ENCODE measurements around the gene CD68.

CD68 gene

GRCh38 chr17:7579001-7579833, at the start of gene CD68:
Gene CD68 (plus strand): TSS chr17:7579638. CDS start chr17:7579678, 40 bp downstream.
- no peak for TF ChIP-seq CTCF (IDR thresholded peaks at IDR 0.05; ENCODE audit: control insufficient read depth, insufficient read depth, low read depth, low read length, missing control alignments)
- peak within 1 kb of the TSS; percentile 15 for H3K4me3 ChIP-seq (ENCODE audit: control insufficient read depth, low read depth, low read length)
- peak; percentile 70 for DNase-seq (ENCODE audit: low read depth)

GRCh38 chr17:7530023-7530900, 49.2 kb upstream of the CD68 start:
- DNase-seq (ENCODE audit: low read depth): no peak
- no peak overlapping the region for H3K4me3 ChIP-seq (ENCODE audit: control insufficient read depth, low read depth, low read length)
- TF ChIP-seq CTCF (IDR thresholded peaks at IDR 0.05; ENCODE audit: control insufficient read depth, insufficient read depth, low read depth, low read length, missing control alignments): no peak

GRCh38 chr17:7538050-7538449, 41.4 kb upstream of the CD68 start:
- TF ChIP-seq CTCF (IDR thresholded peaks at IDR 0.05; ENCODE audit: control insufficient read depth, insufficient read depth, low read depth, low read length, missing control alignments): no peak
- no peak for DNase-seq (ENCODE audit: low read depth)
- no peak overlapping the region for H3K4me3 ChIP-seq (ENCODE audit: control insufficient read depth, low read depth, low read length)

GRCh38 chr17:7538891-7539545, 40.4 kb upstream of the CD68 start:
- H3K4me3 ChIP-seq (ENCODE audit: control insufficient read depth, low read depth, low read length): no peak overlapping the region
- no peak for DNase-seq (ENCODE audit: low read depth)
- no peak for TF ChIP-seq CTCF (IDR thresholded peaks at IDR 0.05; ENCODE audit: control insufficient read depth, insufficient read depth, low read depth, low read length, missing control alignments)

GRCh38 chr17:7541074-7541621, 38.3 kb upstream of the CD68 start:
- no peak for DNase-seq (ENCODE audit: low read depth)
- no peak for TF ChIP-seq CTCF (IDR thresholded peaks at IDR 0.05; ENCODE audit: control insufficient read depth, insufficient read depth, low read depth, low read length, missing control alignments)
- no peak overlapping the region for H3K4me3 ChIP-seq (ENCODE audit: control insufficient read depth, low read depth, low read length)

- TF ChIP-seq CTCF (IDR thresholded peaks at IDR 0.05; ENCODE audit: control insufficient read depth, insufficient read depth, low read depth, low read length, missing control alignments): no peak
Observed at GRCh38 chr17:7544911-7545310, 34.5 kb upstream of the CD68 start.

More at GRCh38 chr17:7544911-7545310, 34.5 kb upstream of the CD68 start:
- no peak overlapping the region for H3K4me3 ChIP-seq (ENCODE audit: control insufficient read depth, low read depth, low read length)
- no peak for DNase-seq (ENCODE audit: low read depth)

Data from AG09309 (cell line).